Erythroblast (primary cell): Measurements from ENCODE around the gene PRKCE.

ENCODE experiments used
- GATA1 ChIP-seq: IDR thresholded peaks from 2 replicates; pipeline ENCODE4 v1.6.1; 2011; ENCODE audit warnings: low read depth, mild to moderate bottlenecking, control low read depth, low read length, moderate library complexity
- POLR2A ChIP-seq: IDR thresholded peaks from 2 replicates; pipeline ENCODE4 v1.6.1; 2011; ENCODE audit warnings: mild to moderate bottlenecking, low read length

DNA sequence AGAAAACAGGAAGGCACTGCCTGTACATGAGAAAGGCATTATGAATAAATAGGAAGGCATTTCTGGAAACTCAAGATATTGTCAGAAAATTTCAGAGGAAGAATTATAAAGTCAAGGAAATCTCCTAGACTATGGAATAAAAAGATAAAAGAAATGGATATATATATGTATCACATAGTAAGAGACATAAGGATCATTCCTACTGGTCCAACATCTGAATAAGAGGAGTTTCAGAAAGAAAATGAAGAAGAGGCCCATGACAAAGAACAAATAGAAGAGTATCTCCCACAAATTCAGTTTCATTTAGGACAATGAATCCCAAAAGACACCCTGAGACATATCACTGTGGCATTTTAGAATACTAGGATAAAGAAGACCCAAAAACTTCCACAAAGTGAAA, 178.8 kb downstream of the PRKCE start:
- TF ChIP-seq POLR2A (no peak), GATA1 (no peak)
